Esophagus squamous epithelium (tissue), 4 donors: Measurements from ENCODE around the gene MYBPC2.

Source experiments
- CTCF ChIP-seq, 6 experiments: fragments of 450-650 bp in 4 of 6; fragments of 200-600 bp in 2 of 6; sonication (generic) in 2 of 6; IDR thresholded peaks; one replicate each; pipeline ENCODE4 v1.5.1; 2016 to 2019; ENCODE audit warnings: antibody characterized with exemption in 6 of 6, mild to moderate bottlenecking in 4 of 6, moderate library complexity in 4 of 6
- POLR2A ChIP-seq, 4 donors: fragments of 450-650 bp; IDR thresholded peaks; one replicate each; pipeline ENCODE4 v1.6.1; 2017; ENCODE audit warnings: antibody characterized with exemption in 4 of 4, mild to moderate bottlenecking in 4 of 4, moderate library complexity in 3 of 4

GRCh38 chr19:50495020-50495531, 62.4 kb downstream of the MYBPC2 start:
- no peak for TF ChIP-seq CTCF (IDR thresholded peaks at IDR 0.05)
- no peak for TF ChIP-seq POLR2A (IDR thresholded peaks at IDR 0.05)
